MM.1S (cell line): ENCODE data around the gene GADD45GIP1.

Source experiments
- CTCF ChIP-seq: fragments of 300-600 bp; sonication (generic); IDR thresholded peaks from 2 replicates; pipeline ENCODE4 v1.5.1; 2016; ENCODE audit warnings: antibody characterized with exemption, low read length, mixed read lengths
- EZH2phosphoT487 ChIP-seq: fragments of 300-600 bp; sonication (generic); IDR thresholded peaks from 2 replicates; pipeline ENCODE4 v1.6.1; 2018; ENCODE audit warnings: antibody characterized with exemption, low read length

- TF ChIP-seq EZH2phosphoT487 (no peak), CTCF (no peak)
Measured at GRCh38 chr19:12959481-12959880, 2.5 kb upstream of the GADD45GIP1 start.
